Epidermal melanocyte (primary cell): ENCODE data around the gene PAX1.

ENCODE experiments used
- DNase-seq: peaks from one replicate; pipeline ENCODE4 v3.0.0; 2011; ENCODE audit warnings: low spot score; ENCODE audit not compliant: insufficient read length

The PAX1 gene

DNA sequence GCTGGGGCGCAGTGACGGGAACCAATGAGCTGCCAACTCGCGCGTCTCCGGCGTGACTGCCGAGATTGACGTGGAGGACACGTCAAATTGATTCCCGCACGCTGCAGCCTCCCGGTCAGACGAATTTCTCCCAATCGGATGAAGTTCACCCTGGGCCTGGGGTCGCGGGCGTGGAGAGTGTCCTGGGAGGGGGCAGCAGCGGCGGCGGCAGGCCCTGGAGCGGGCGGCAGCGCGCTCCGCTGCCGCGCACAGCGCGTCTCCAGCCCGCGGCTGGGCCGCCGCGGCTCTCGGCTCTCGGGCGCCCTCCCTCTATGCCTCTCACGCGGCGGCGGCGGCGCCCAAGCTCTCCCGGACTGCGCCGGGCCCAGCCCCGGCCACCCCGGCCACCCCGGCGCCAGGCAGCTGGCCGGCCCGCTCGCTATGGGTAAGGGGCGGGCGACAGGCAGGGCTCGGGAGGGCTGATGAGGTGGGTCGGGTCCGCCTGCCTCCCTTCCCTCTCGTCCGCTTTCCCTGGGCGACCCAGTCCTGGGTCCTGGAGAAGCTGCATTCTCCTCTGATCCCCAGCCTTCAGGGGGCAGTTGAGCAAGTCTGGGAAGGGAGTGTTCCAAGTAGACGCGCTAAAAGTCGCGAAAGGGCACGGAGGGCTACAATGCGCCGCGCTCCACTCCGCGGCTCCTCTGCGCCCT, at the start of gene PAX1:
PAX1 (plus strand) TSS at position 90 of the 686 bp plus-strand sequence; CDS start at position 139, 49 bp downstream.
- DNase-seq: no peak

DNA sequence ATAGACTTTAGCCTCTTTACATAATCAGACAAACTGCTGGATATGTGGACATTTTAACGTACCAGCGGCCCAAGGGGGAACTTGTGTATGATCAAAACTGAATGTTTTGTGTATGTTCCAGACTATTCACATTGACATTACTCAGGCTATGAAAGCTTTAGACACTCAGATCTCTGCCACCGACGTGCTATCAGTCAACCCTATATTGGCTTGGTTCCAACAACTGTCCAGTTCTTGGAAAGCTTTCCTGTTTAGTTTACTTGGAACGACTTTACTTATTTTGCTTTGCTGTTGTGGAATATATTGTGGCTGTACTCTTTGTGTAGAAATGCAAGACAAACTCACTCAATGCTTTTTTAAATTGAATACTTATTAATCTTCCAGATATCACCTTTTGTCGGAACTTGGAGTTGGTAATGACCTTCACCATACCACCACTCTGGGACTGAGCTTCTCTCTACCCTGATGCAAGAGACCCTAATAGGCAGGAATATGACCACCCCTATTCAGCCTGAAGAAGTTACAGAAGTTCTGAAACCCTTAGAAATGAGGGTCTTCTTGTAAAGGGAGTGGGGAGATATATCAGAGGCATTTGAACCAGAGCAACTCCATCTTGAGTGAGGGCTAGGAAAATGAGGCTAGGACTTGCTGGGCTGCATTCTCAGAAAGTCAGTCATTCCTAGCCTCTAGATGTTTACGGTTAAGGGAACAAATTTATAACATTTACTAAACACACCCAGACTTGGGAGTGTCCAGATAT, 49.0 kb upstream of the PAX1 start:
- no peak for DNase-seq

DNA sequence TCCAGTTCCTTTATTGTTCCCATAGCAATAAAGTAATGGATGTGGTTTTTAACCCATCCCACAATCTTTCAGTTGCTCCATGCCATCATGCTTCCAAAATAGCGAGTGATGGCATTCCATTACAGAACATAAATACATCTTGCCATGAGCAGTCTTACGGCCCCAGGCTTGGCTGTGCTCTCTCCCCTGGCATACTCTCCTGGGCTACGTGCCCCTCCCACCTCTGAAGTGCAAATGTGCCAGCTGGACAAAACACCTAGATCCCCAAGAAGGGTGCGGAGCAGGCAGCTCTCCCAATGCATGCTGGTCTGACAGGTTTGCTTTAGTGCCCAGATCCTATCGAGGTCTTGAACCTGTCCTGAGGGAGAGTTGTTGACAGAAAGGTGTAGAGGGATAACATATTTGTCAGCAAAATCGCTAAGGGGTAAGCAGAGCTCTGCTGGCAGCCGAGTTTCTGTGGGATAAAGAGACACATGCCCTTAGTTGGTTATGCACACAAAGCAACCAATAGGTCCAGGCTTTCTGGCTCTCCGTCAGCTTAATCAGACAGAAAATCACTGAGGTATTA, 43.9 kb upstream of the PAX1 start:
- DNase-seq: no peak

DNA sequence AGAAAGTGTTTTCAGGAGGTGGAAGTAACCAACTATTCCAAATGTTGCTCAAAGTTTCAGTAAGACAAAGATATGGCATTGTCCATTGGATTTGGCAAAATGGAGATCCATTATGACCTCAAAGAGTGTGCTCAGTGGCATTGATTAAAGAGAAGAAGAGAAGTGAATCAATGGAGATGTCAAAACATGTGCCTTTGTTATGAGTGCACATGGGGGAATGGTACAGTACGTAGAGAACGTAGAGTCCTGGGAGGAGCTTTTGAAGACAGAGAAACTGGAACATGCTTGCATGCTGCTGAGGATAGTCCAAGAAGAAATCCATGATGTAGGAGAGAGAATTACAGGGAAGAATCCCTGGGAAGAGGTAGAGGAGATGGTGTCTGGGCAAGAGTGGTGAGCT, 42.0 kb upstream of the PAX1 start:
- DNase-seq: no peak

DNA sequence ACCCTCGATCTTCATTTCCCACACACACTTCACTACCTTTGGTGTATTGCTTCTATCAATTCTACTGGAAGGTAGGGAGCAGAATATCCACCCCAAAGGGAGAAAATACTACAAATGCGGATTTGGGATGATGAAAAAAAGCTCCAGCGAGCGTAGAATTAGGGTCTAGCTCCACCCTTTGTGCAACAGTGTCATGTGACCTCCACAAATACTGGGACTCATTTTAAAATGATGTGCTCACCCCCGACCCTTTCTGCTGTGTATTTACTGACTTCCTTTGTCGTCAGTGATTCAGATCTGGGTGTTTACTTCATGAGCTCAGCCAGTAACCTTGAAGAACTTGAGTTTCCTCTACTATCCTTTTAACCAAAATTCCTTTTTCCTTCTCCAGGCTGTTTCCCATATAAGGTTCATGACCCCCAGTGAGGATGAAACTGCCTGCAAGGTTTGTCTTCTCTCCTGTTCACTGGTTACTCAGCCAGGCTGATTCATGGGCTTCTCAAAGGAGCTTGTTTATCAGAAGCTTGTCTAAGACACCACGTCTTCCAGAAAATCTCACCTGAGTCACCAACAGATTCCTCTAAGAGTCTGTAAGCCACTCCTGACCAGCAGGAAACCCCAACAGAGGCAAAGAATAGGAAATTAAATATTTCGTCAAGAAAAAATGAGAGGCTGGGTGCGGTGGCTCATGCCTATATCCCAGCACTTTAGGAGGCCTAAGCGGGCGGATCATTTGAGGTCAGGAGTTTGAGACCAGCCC, 39.6 kb upstream of the PAX1 start:
- no peak for DNase-seq

DNA sequence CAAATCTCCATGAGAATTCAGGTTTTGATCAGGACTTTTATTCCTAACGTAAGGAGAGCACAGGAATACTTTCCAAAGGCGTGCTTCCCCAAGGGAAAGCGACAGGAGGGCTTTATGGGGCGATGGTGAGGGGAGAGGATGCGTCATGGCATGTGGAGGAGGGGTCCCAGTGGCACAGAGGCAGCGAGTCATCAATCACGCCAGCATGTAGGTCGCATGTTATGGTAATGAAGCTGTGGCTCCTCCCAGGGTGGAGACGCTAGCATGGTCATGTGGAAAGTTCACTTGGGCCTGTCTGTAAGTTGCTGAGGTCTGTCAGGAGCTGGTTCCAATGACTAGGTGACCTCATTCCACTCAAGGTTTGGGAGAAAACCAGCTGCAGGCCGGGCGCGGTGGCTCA, 35.3 kb upstream of the PAX1 start:
- DNase-seq: no peak

DNA sequence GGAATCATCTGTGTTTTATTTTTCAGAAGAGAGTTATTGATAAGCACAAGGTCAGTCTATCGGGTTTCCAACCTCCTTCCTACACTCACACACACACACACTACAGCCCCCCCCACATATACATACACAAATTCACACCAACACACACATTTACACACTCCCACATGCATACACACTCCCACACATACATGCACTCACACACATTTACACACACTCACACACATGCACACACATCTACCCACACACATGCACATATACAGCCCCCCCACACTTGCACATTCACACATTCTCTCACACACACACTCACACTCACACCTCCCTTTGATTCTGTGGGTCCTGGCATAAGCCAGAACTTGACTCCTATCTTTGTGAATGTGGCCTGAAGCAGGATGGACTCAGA, 34.5 kb upstream of the PAX1 start:
- no peak for DNase-seq

DNA sequence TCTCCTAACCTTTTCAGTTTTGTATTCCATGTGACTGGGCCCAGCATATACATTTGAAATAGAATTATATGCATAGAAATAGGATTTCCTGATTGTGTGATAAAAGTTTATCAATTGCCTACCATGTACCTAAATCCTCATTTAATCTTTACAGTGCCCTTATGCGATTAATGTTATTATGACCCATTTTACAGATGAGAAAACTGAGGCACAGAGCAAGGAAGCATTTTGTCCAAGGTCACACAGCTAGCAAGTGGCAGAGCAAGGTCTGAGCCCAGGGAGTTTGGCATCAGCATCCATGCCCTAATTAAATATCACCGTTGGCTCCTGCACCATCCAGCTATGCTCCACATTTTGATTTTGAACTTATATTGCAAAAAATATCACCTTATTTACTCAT, 28.2 kb upstream of the PAX1 start:
- no peak for DNase-seq

DNA sequence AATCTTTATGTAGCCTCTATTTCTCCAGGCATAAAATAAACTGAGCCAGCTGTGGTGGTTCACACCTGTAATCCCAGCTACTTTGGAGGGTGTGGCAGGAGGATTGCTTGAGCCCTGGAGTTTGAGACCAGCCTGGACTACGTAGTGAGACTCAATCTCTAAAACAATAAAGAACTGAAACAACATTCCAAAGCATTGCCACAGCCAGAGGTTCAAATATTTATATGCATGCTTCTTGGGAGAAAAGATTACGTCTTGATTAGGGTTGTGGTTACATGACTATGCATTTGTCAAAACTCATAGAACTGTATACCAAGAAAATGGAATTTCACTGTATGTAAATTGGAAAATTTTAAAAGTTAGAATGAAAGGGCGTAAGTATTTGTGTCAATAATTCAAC, 27.7 kb upstream of the PAX1 start:
- DNase-seq: no peak

DNA sequence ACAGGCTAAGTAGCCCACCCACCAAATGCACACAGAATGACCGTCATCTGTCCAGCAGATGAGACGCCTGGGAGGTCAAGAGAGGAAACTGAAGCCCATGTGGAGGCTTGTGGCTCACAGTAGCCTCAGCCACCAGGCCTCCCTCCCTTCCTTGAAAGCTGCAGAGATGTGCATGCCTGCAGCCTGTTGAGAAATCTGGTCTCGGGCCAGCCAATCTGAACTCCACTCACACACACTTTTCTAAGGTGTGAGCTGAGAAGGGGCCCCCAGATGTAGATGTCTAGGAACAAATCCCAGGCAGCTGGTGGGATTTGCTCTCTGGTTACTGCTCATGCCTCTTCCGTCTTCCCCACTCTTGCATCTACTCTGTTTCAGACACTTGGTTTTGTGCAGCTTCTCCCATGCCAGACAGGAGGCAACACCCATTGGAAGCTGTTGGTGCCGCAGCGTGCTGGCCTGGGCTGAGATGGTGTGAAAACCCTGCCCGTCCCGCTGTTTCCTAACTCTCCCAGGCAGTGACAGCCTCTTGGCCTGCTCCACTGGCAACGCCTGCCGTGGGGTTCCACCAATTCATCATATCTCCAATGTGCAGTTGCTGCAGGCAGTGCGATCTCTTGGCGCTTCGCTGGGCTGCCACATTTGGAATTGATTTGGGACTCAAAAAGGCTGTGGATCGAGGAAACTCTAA, 24.1 kb upstream of the PAX1 start:
- no peak for DNase-seq

DNA sequence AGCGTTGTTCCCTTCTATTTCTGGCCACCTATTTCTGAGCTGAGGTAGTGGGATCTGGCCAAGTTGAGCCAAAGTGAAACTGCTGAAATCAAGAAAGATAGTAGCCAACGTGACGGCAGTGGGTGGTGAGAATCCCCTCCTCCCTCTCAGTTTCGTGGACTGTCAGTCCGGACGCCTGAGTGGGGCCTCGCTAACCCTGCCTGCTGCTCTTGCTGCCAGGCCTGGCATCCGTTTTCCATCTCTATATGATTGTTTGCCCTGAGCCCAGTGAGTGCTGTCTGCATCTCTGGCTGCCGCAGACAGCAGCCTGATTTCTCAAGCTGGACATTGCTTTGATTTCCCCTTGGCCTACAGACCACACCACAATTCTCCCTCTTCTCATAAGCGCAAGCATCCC, 23.5 kb upstream of the PAX1 start:
- DNase-seq: no peak

DNA sequence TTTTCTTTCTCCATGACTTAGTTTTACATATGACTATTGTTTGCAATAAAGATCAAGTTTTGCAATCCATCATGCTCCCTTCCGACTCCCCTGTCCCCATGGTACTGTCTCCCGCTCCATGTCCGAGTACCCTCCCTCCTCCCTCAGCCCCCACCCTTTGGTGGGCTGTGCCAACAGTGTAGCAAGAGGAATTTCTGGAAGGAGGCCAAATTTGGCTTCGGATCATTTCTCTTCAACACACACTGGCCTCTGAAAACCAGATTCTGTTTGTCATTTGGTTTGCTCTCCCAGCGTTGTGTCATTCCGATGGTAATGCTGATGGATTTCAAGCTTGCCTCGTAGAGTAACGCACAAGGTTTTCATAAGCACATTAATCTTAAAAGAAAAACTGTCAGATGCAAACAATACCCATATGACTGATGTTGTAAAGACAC, 22.9 kb upstream of the PAX1 start:
- no peak for DNase-seq

DNA sequence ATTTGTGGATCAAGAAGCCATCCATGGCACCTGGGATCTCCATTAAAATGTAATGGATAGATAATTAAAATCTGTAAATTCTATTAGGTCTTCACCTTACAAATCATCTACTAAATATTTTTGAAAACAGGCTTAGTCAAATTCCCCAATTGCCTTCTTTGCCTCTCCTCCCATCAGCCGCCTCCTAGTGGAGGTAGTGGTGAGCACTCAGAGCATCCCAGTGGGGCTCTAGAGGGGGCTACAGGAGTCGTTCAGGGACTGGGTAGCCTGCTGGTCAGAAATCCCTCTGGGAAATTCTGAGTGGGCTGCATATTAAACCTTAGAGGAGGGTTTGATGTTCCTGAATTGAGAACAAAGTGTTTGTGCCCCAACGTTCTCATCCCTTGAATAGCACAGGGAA, 20.8 kb upstream of the PAX1 start:
- no peak for DNase-seq

DNA sequence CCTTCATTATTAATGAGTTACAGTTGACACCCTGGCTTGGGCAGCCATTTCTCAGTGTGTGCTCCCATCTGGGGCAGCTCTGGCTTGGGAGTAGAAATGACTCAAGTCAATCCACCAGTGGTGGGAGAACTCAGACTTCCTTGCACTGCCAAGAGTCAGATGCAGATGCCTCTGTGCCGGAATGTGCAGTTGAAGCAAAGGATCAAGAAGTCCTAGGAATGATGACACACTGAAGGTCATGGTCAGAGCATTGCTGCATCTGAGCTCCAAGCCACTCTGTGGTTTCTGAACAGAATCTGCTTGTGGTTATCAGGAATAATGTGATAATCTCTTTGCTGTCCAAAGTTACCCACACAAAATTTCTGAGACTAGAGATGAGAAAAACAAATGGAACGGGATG, 19.5 kb upstream of the PAX1 start:
- no peak for DNase-seq

DNA sequence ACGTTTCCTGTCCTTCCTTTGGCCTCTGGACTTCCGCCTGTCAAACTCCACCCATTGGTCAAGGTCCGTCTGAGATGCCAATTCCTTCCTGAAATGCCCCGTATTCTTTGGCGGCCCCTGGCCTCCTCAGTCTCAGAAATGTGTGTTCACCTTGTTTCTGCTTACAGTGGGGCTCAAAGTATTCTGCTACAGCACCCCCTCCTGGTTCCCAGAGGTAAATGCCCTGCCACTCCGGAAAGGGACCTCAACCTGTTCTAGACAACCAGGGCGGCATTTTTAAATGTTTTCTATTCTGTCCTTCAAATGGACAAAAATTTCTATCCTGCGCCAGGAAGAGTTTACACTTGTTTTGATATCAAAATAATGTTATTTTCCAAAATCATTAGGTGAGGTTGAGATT, 12.1 kb upstream of the PAX1 start:
- no peak for DNase-seq

DNA sequence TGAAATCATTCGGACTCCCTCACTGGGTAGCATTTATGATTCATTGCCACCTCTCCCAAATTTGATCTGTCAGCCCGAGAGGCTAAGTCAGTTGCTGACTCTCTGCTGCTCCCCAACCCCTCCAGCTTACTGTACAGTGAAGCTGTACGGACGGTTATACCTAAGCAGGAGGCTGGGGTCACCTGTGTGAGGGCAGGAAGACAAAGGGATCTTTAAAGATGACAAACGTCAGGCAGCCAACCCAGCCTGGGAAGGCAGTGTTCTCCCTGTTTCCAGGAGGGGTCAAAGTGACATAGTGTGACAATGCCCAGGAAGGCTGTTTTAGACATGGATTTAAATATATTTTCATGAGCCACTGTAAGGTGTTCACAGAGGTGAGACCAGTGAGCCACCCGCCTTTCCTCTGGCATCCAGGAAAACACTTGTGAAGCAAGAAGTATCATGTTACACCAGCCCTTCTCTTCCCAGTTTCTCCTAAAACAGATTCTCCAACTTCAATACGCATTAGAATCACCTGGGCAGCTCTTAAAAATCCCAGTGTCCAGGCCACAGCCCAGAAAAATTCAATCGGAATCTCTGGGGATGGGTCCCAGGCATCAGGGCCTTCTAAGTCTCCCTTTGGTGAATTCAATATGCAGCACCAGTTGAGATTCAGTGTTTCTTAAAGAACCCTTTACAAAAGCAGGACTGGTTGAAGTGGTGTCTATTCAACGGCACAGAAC, 6.8 kb upstream of the PAX1 start:
- DNase-seq: no peak

DNA sequence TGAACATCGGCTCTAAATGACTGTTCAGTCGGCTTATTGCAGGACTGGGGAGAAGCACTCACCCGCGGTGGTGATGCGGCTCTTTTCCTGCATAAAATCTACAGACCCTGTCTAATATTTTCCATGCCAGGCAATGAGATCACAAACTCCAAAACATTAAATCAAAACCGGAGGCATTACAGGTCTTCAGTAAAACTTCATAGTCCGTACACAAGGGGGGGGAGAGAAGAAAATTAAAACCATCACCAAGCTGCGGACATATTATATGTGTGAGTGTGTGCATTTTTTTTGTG, 6.3 kb upstream of the PAX1 start:
- DNase-seq: no peak

DNA sequence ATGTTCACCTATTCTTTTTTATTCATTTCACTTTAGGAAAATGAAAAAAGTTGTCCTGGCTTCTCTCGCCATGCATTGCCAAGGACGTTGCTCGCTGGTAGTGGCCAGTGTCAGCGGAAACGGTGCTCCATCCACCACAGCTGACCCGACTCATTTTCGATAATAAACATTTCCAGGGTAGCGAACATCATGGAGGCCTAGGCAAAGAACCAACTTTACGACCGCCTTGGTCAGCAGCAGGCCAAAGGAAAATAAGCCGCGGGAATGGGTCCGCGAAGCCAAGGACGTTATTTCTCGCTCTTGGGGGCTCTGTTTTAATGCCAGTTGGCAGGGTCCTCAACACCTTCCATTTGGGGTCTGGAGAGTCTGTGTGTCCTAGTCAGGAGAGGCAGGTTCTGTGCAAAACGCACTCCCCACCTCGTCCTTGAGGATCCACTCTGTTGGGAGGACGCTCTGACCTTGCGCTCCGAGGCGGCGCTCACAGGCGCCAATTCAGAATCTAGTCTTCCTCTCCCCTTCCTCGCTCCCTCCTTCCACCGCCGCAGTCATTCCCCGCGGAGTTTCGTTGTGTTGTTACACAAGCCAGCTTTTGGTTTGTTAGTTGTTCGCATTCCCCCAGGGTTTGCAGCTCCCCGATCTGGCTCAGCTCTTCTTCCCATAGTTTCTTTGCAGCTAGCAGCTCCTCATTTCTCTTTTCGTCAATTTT, 4.1 kb upstream of the PAX1 start:
- no peak for DNase-seq

DNA sequence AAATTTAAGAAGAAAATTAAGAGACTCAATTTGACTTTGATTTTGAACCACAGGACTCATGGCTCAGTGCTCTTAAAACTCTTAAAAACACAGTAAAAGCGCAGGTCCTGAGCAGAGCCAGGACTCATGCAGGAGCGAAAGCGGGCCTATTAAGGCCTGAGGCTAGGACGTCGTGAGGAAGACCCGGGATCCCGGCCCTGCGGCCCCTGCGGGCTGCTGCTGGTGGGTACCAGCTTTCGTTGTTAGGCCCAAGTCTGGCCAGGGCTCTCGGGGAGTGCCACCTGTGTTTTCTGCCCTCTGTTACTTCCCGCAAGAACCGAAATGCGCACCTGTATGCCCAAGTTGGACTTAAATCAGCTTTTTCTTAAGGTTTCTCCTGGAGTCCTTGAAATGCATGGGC, 3.4 kb upstream of the PAX1 start:
- DNase-seq: no peak
